MM.1S (cell line): ENCODE data around the gene C11orf86.

Source experiments
- DNase-seq: peaks from one replicate; pipeline ENCODE4 v3.0.0-alpha.2; 2015
- H2AFZ ChIP-seq: fragments of 300-600 bp; sonication (generic); 2 replicates; pipeline ENCODE4 v1.6.0; 2016; ENCODE audit warnings: antibody characterized with exemption, low read length
- H3F3A ChIP-seq: fragments of 300-600 bp; sonication (generic); 2 replicates; pipeline ENCODE4 v1.6.1; 2016; ENCODE audit warnings: mild to moderate bottlenecking, antibody characterized with exemption, low read length, moderate library complexity, mixed read lengths; ENCODE audit not compliant: insufficient read depth
- H3K27ac ChIP-seq: fragments of 300-600 bp; sonication (generic); 2 replicates; pipeline ENCODE4 v1.5.1; 2016; ENCODE audit warnings: mild to moderate bottlenecking, low read length
- H3K27me3 ChIP-seq: fragments of 300-600 bp; sonication (generic); replicated peaks from 2 replicates; pipeline ENCODE4 v1.6.0; 2016; ENCODE audit warnings: low read length; ENCODE audit not compliant: insufficient read depth
- H3K36me3 ChIP-seq: fragments of 300-600 bp; sonication (generic); replicated peaks from 2 replicates; pipeline ENCODE4 v1.6.1; 2016; ENCODE audit warnings: mild to moderate bottlenecking, low read length, mixed read lengths; ENCODE audit not compliant: insufficient read depth
- H3K4me1 ChIP-seq: fragments of 300-600 bp; sonication (generic); 2 replicates; pipeline ENCODE4 v1.6.1; 2016; ENCODE audit warnings: low read length, mixed read lengths
- H3K4me2 ChIP-seq: fragments of 300-600 bp; sonication (generic); 2 replicates; pipeline ENCODE4 v1.6.0; 2016; ENCODE audit warnings: low read depth, low read length
- H3K4me3 ChIP-seq: fragments of 300-600 bp; sonication (generic); 2 replicates; pipeline ENCODE4 v1.5.1; 2016; ENCODE audit warnings: low read length, mixed read lengths
- H3K79me2 ChIP-seq: fragments of 300-600 bp; sonication (generic); 2 replicates; pipeline ENCODE4 v1.6.1; 2016; ENCODE audit warnings: mixed run types, low read length, mixed read lengths
- H3K9ac ChIP-seq: fragments of 300-600 bp; sonication (generic); 2 replicates; pipeline ENCODE4 v1.6.1; 2016; ENCODE audit warnings: low read length, mixed read lengths
- H3K9me2 ChIP-seq: fragments of 300-600 bp; sonication (generic); replicated peaks from 2 replicates; pipeline ENCODE4 v1.6.1; 2016; ENCODE audit warnings: mild to moderate bottlenecking, low read length, mixed read lengths; ENCODE audit not compliant: insufficient read depth
- H3K9me3 ChIP-seq: fragments of 300-600 bp; sonication (generic); replicated peaks from 2 replicates; pipeline ENCODE4 v1.6.1; 2016; ENCODE audit warnings: mild to moderate bottlenecking, low read length, mixed read lengths; ENCODE audit not compliant: insufficient read depth
- H4K20me1 ChIP-seq: fragments of 300-600 bp; sonication (generic); 2 replicates; pipeline ENCODE4 v1.6.1; 2016; ENCODE audit warnings: mild to moderate bottlenecking, low read length, moderate library complexity, mixed read lengths; ENCODE audit not compliant: insufficient read depth
- CTCF ChIP-seq: fragments of 300-600 bp; sonication (generic); IDR thresholded peaks from 2 replicates; pipeline ENCODE4 v1.5.1; 2016; ENCODE audit warnings: antibody characterized with exemption, low read length, mixed read lengths
- EZH2 ChIP-seq: fragments of 300-600 bp; sonication (generic); optimal IDR thresholded peaks from 2 replicates; pipeline ENCODE3; 2017; ENCODE audit warnings: low read depth, mild to moderate bottlenecking, antibody characterized with exemption, low read length, mixed read lengths
- EZH2phosphoT487 ChIP-seq: fragments of 300-600 bp; sonication (generic); IDR thresholded peaks from 2 replicates; pipeline ENCODE4 v1.6.1; 2018; ENCODE audit warnings: antibody characterized with exemption, low read length

C11orf86 gene

GRCh38 chr11:66996609-66997273, 21.6 kb downstream of the C11orf86 start:
- Histone ChIP-seq H3K36me3 (no peaks in the 10 kb centered on the region), H4K20me1 (no peaks in the 10 kb centered on the region), H3K27ac (no peak overlapping the region), H3K9me3 (no peaks in the 10 kb centered on the region), H3K79me2 (no peaks in the 10 kb centered on the region), H2AFZ (no peak overlapping the region), H3K4me2 (no peak overlapping the region), H3K27me3 (peaks cover 36% of the 10 kb centered on the region), H3K4me3 (no peak overlapping the region), H3K9me2 (no peaks in the 10 kb centered on the region), H3K9ac (no peak overlapping the region), H3F3A (no peaks in the 10 kb centered on the region), H3K4me1 (no peaks in the 10 kb centered on the region)
- TF ChIP-seq CTCF (no peak), EZH2phosphoT487 (no peak), EZH2 (no peak)
- DNase-seq = no peak

- Histone ChIP-seq H3K36me3 (no peaks in the 10 kb centered on the region), H3K9ac (no peak overlapping the region), H3K9me2 (no peaks in the 10 kb centered on the region), H3K27me3 (peaks cover 11% of the 10 kb centered on the region; the same call in 1 of the 2 replicates), H3F3A (no peaks in the 10 kb centered on the region), H3K9me3 (no peaks in the 10 kb centered on the region), H3K79me2 (no peaks in the 10 kb centered on the region), H3K4me2 (no peak overlapping the region), H3K4me3 (no peak overlapping the region), H3K27ac (no peak overlapping the region), H3K4me1 (no peaks in the 10 kb centered on the region), H2AFZ (no peak overlapping the region), H4K20me1 (no peaks in the 10 kb centered on the region)
- no peak for TF ChIP-seq CTCF
- TF ChIP-seq EZH2phosphoT487 = no peak
- TF ChIP-seq EZH2 = no peak
- no peak for DNase-seq
Observed at GRCh38 chr11:66999555-66999954, 24.5 kb downstream of the C11orf86 start.

- no peak for DNase-seq
- Histone ChIP-seq H3K4me1 (no peaks in the 10 kb centered on the region), H3K79me2 (no peaks in the 10 kb centered on the region), H3K9me3 (no peaks in the 10 kb centered on the region), H3K36me3 (no peaks in the 10 kb centered on the region), H3K27me3 (peaks cover 4% of the 10 kb centered on the region; the same call in 1 of the 2 replicates), H3K9ac (no peak overlapping the region), H3K4me2 (no peak overlapping the region), H3K9me2 (no peaks in the 10 kb centered on the region), H4K20me1 (no peaks in the 10 kb centered on the region), H2AFZ (no peak overlapping the region), H3F3A (no peaks in the 10 kb centered on the region), H3K27ac (no peak overlapping the region), H3K4me3 (no peak overlapping the region)
- TF ChIP-seq EZH2phosphoT487 (no peak), EZH2 (no peak), CTCF (no peak)
Observed at GRCh38 chr11:67001332-67001731, 26.2 kb downstream of the C11orf86 start.
